HK-2 (cell line): ENCODE measurements around the gene SIPA1.

Experiments
- DNase-seq: peaks from one replicate; pipeline ENCODE4 v3.0.0-alpha.2; 2018; ENCODE audit not compliant: unreplicated experiment

SIPA1 gene

GRCh38 chr11:65609665-65610064 is 28.2 kb upstream of the SIPA1 start:
- DNase-seq, result no peak

- DNase-seq, result no peak
These were observed 27.5 kb upstream of the SIPA1 start for GRCh38 chr11:65610404-65610803.

GRCh38 chr11:65611028-65611757 is 26.7 kb upstream of the SIPA1 start:
- DNase-seq, result no peak

GRCh38 chr11:65611758-65612603 is 25.9 kb upstream of the SIPA1 start:
- DNase-seq, result no peak

- no peak for DNase-seq
These were observed 25.2 kb upstream of the SIPA1 start for GRCh38 chr11:65612691-65613090.

- DNase-seq, result no peak
These were observed 24.6 kb upstream of the SIPA1 start for GRCh38 chr11:65613091-65613928.

GRCh38 chr11:65615229-65615949 is 22.5 kb upstream of the SIPA1 start, which contains the start of gene PCNX3:
TSS of gene PCNX3 (plus strand) at chr11:65615776. CDS start at chr11:65616312, 536 bp downstream.
- peak; percentile 98 for DNase-seq

GRCh38 chr11:65615950-65616574 is 21.8 kb upstream of the SIPA1 start:
- DNase-seq, result peak; percentile 46

- no peak for DNase-seq
These were observed 21.3 kb upstream of the SIPA1 start for GRCh38 chr11:65616575-65617001.

- DNase-seq, result no peak
These were observed 20.6 kb upstream of the SIPA1 start for GRCh38 chr11:65617136-65617850.

- no peak for DNase-seq
These were observed 19.7 kb upstream of the SIPA1 start for GRCh38 chr11:65617990-65618751.

- no peak for DNase-seq
These were observed 19.1 kb upstream of the SIPA1 start for GRCh38 chr11:65618763-65619162.

- no peak for DNase-seq
These were observed 18.5 kb upstream of the SIPA1 start for GRCh38 chr11:65619281-65619928.

- DNase-seq, result no peak
These were observed 17.2 kb upstream of the SIPA1 start for GRCh38 chr11:65620666-65621065.

- no peak for DNase-seq
These were observed 16.4 kb upstream of the SIPA1 start for GRCh38 chr11:65621460-65621859.

- no peak for DNase-seq
These were observed 15.9 kb upstream of the SIPA1 start for GRCh38 chr11:65622011-65622410.

- DNase-seq, result no peak
These were observed 14.7 kb upstream of the SIPA1 start for GRCh38 chr11:65623177-65623576.

GRCh38 chr11:65623852-65624616 is 13.9 kb upstream of the SIPA1 start:
- no peak for DNase-seq
